H9 (cell line): ENCODE results near the gene KDM4E. TPM values are rescaled to one million over a fixed set of nuclear protein-coding genes. Genes with fewer than 3 reads are reported as not detected.

Source experiments
- DNase-seq: peaks from one replicate; pipeline ENCODE4 v3.0.0-alpha.2; 2017
- H2AFZ ChIP-seq: one replicate; pipeline ENCODE4 v1.6.1; 2013; ENCODE audit warnings: mild to moderate bottlenecking, low read length, control low read depth, moderate library complexity
- H2AK5ac ChIP-seq: 2 replicates; pipeline ENCODE4 v1.6.1; 2013; ENCODE audit warnings: low read length, control low read depth, mixed read lengths; ENCODE audit not compliant: insufficient read length
- H2BK120ac ChIP-seq: one replicate; pipeline ENCODE4 v1.6.1; 2013; ENCODE audit warnings: low read depth, mild to moderate bottlenecking, low read length, control low read depth, inconsistent platforms; ENCODE audit not compliant: poor library complexity, severe bottlenecking
- H2BK12ac ChIP-seq: 2 replicates; pipeline ENCODE4 v1.6.1; 2013; ENCODE audit warnings: low read length, control low read depth, mixed read lengths, low read depth; ENCODE audit not compliant: insufficient read length
- H2BK15ac ChIP-seq: 2 replicates; pipeline ENCODE4 v1.6.1; 2013; ENCODE audit warnings: low read depth, low read length, control low read depth
- H2BK20ac ChIP-seq: one replicate; pipeline ENCODE4 v1.6.1; 2013; ENCODE audit warnings: low read depth, mild to moderate bottlenecking, low read length, control low read depth, inconsistent platforms; ENCODE audit not compliant: poor library complexity, severe bottlenecking
- H2BK5ac ChIP-seq: 2 replicates; pipeline ENCODE4 v1.6.1; 2013; ENCODE audit warnings: low read length, control low read depth, mixed read lengths; ENCODE audit not compliant: insufficient read length
- H3K14ac ChIP-seq: 2 replicates; pipeline ENCODE4 v1.6.1; 2013; ENCODE audit warnings: low read length, control low read depth; ENCODE audit not compliant: insufficient read depth
- H3K18ac ChIP-seq: 2 replicates; pipeline ENCODE4 v1.6.1; 2013; ENCODE audit warnings: low read depth, mild to moderate bottlenecking, mixed read lengths, low read length, control low read depth; ENCODE audit not compliant: insufficient read length
- H3K23ac ChIP-seq: 2 replicates; pipeline ENCODE4 v1.6.1; 2013; ENCODE audit warnings: low read length, control low read depth, mixed read lengths, low read depth; ENCODE audit not compliant: insufficient read length
- H3K23me2 ChIP-seq: 2 replicates; pipeline ENCODE4 v1.6.1; 2013; ENCODE audit warnings: low read depth, mild to moderate bottlenecking, mixed read lengths, low read length, control low read depth; ENCODE audit not compliant: insufficient read length, poor library complexity, severe bottlenecking
- H3K27ac ChIP-seq: 2 replicates; pipeline ENCODE4 v1.5.1; 2013; ENCODE audit warnings: low read length, control low read depth, mixed read lengths, low read depth; ENCODE audit not compliant: insufficient read length
- H3K27me3 ChIP-seq: 2 replicates; pipeline ENCODE4 v1.6.1; 2013; ENCODE audit warnings: low read length, control low read depth, inconsistent platforms; ENCODE audit not compliant: insufficient read depth
- H3K4ac ChIP-seq: 2 replicates; pipeline ENCODE4 v1.6.1; 2013; ENCODE audit warnings: low read depth, mild to moderate bottlenecking, control low read depth, inconsistent platforms, low read length, moderate library complexity
- H3K4me1 ChIP-seq: 2 replicates; pipeline ENCODE4 v1.6.1; 2013; ENCODE audit warnings: low read length, control low read depth, inconsistent platforms; ENCODE audit not compliant: insufficient read depth
- H3K4me2 ChIP-seq: 2 replicates; pipeline ENCODE4 v1.6.1; 2013; ENCODE audit warnings: low read length, control low read depth, mixed read lengths; ENCODE audit not compliant: insufficient read length, insufficient read depth
- H3K56ac ChIP-seq: 2 replicates; pipeline ENCODE4 v1.6.1; 2013; ENCODE audit warnings: low read depth, mild to moderate bottlenecking, mixed read lengths, low read length, control low read depth; ENCODE audit not compliant: insufficient read length
- H3K79me1 ChIP-seq: 2 replicates; pipeline ENCODE4 v1.6.1; 2013; ENCODE audit warnings: low read depth, mild to moderate bottlenecking, moderate library complexity, low read length, control low read depth, inconsistent platforms; ENCODE audit not compliant: insufficient read depth, poor library complexity, severe bottlenecking
- H3K79me2 ChIP-seq: 2 replicates; pipeline ENCODE4 v1.6.1; 2013; ENCODE audit warnings: low read length, control low read depth, inconsistent platforms; ENCODE audit not compliant: insufficient read depth
- H3K9ac ChIP-seq: 2 replicates; pipeline ENCODE4 v1.6.1; 2013; ENCODE audit warnings: low read length, control low read depth, mixed read lengths; ENCODE audit not compliant: insufficient read length; ENCODE audit errors: extremely low read depth
- H3K9me3 ChIP-seq: one replicate; pipeline ENCODE4 v1.6.1; 2013; ENCODE audit warnings: low read depth, low read length, inconsistent platforms; ENCODE audit not compliant: control insufficient read depth
- H3T11ph ChIP-seq: one replicate; pipeline ENCODE4 v1.6.1; 2013; ENCODE audit warnings: mild to moderate bottlenecking, low read length, control low read depth, inconsistent platforms
- H4K20me1 ChIP-seq: one replicate; pipeline ENCODE4 v1.6.1; 2013; ENCODE audit not compliant: control insufficient read depth, insufficient read length, insufficient read depth
- H4K5ac ChIP-seq: 2 replicates; pipeline ENCODE4 v1.6.1; 2013; ENCODE audit warnings: low read depth, mild to moderate bottlenecking, mixed read lengths, low read length, control low read depth; ENCODE audit not compliant: insufficient read length
- H4K8ac ChIP-seq: replicated peaks from 2 replicates; pipeline ENCODE4 v1.6.1; 2013; ENCODE audit warnings: low read length, control low read depth, mixed read lengths, low read depth; ENCODE audit not compliant: insufficient read length
- H4K91ac ChIP-seq: 2 replicates; pipeline ENCODE4 v1.6.1; 2013; ENCODE audit warnings: low read depth, mild to moderate bottlenecking, moderate library complexity, mixed read lengths, low read length, control low read depth; ENCODE audit not compliant: insufficient read length
- H3K27ac Mint-ChIP-seq, 3 experiments: 2 replicates in 2 of 3; 3 replicates in 1 of 3; pipeline ENCODE4 v1.8.0; 2020 to 2021; ENCODE audit warnings: mixed read lengths in 3 of 3, mild to moderate bottlenecking in 1 of 3, moderate library complexity in 1 of 3
- H3K27me3 Mint-ChIP-seq: 2 replicates; pipeline ENCODE4 v1.8.0; 2021; ENCODE audit warnings: low read depth, mild to moderate bottlenecking, moderate library complexity, mixed read lengths
- H3K36me3 Mint-ChIP-seq, 3 experiments: 2 replicates in 2 of 3; 3 replicates in 1 of 3; pipeline ENCODE4 v1.8.0; 2020 to 2021; ENCODE audit warnings: low read depth in 3 of 3, mixed read lengths in 3 of 3; ENCODE audit not compliant: insufficient read depth in 1 of 3
- H3K4me1 Mint-ChIP-seq, 2 experiments: 2 replicates each; pipeline ENCODE4 v1.8.0; 2020; ENCODE audit warnings: mixed read lengths in 2 of 2
- H3K4me3 Mint-ChIP-seq, 2 experiments: 2 replicates in 1 of 2; 3 replicates in 1 of 2; pipeline ENCODE4 v1.8.0; 2020 to 2021; ENCODE audit warnings: mild to moderate bottlenecking in 2 of 2, mixed read lengths in 2 of 2, moderate library complexity in 1 of 2
- H3K9me3 Mint-ChIP-seq, 2 experiments: 2 replicates in 1 of 2; 3 replicates in 1 of 2; pipeline ENCODE4 v1.8.0; 2020; ENCODE audit warnings: mild to moderate bottlenecking in 2 of 2, mixed read lengths in 2 of 2, moderate library complexity in 1 of 2
- WGBS: extraction: QIAGEN DNeasy Blood & Tissue Kit; methylation state at CpG from one replicate; pipeline ENCODE4 v1.1.7; 2013; ENCODE audit warnings: missing lambda C conversion rate, low lambda C conversion rate, mixed read lengths; ENCODE audit not compliant: insufficient read length; ENCODE audit errors: extremely low coverage; 5-methylcytosine and 5-hydroxymethylcytosine counted together
- total RNA-seq: library from RNA; stranded (reverse); gene quantifications from 2 replicates; pipeline ENCODE4 v1.2.1, GENCODE V29; 2021
- TF ChIP-seq, protein P1 (sequence below): fragments of 200-600 bp; sonication (generic); conservative IDR thresholded peaks from 3 replicates; pipeline ENCODE4 v1.8.0; 2021; ENCODE audit warnings: antibody characterized with exemption, mild to moderate bottlenecking

The KDM4E gene
- total RNA-seq, 1 experiment from 2014 or later: not detected

DNA sequence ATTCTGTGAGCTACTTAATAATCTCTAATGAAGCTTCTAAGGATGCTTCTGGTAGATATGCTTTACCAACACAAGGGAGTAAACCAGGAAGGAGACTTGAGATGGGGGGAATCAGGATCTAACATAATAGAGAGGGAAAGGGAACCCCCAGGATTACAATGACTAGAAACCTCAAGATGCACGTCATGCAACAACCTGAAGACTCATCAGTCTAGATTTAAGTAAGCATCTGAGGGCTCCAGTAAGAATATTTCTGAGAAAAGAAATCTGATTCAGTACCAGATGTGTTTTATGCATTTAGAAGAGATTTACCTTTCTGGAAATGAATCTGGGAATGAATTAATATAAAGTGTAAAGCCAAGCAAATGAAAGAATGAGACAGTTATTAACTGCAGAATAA is 36.3 kb upstream of the KDM4E start:
- Histone ChIP-seq H2BK15ac (no peak overlapping the region), H3K4ac (no peak overlapping the region), H3K27me3 (no peaks in the 10 kb centered on the region), H4K5ac (no peak overlapping the region), H2BK20ac (no peak overlapping the region), H3K4me1 (no peaks in the 10 kb centered on the region), H3K14ac (no peak overlapping the region), H4K8ac (no peak overlapping the region), H3K4me2 (no peak overlapping the region), H3K18ac (no peak overlapping the region), H3K9ac (no peak overlapping the region), H3K23me2 (no peaks in the 10 kb centered on the region), H2BK120ac (no peak overlapping the region), H4K20me1 (no peaks in the 10 kb centered on the region), H3K9me3 (no peaks in the 10 kb centered on the region), H4K91ac (no peak overlapping the region), H2AFZ (no peak overlapping the region), H2BK5ac (no peak overlapping the region), H3K27ac (no peak overlapping the region), H3K79me2 (no peaks in the 10 kb centered on the region), H3K79me1 (no peaks in the 10 kb centered on the region), H2BK12ac (no peak overlapping the region), H3T11ph (no peak overlapping the region), H3K56ac (no peak overlapping the region), H3K23ac (no peak overlapping the region), H2AK5ac (no peak overlapping the region)
- TF ChIP-seq, protein P1, sequence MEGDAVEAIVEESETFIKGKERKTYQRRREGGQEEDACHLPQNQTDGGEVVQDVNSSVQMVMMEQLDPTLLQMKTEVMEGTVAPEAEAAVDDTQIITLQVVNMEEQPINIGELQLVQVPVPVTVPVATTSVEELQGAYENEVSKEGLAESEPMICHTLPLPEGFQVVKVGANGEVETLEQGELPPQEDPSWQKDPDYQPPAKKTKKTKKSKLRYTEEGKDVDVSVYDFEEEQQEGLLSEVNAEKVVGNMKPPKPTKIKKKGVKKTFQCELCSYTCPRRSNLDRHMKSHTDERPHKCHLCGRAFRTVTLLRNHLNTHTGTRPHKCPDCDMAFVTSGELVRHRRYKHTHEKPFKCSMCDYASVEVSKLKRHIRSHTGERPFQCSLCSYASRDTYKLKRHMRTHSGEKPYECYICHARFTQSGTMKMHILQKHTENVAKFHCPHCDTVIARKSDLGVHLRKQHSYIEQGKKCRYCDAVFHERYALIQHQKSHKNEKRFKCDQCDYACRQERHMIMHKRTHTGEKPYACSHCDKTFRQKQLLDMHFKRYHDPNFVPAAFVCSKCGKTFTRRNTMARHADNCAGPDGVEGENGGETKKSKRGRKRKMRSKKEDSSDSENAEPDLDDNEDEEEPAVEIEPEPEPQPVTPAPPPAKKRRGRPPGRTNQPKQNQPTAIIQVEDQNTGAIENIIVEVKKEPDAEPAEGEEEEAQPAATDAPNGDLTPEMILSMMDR: no peak
- H3K4me1 Mint-ChIP-seq: no peaks in the 10 kb centered on the region; a peak in 1 of 4 replicates
- H3K4me3 Mint-ChIP-seq: no peak overlapping the region
- no CpG with 5 or more reads among the region's 1 CpG for WGBS
- peaks cover 40% of the 10 kb centered on the region for H3K27me3 Mint-ChIP-seq
- H3K27ac Mint-ChIP-seq: no peak overlapping the region
- H3K9me3 Mint-ChIP-seq: peaks cover 0 to 3% of the 10 kb centered on the region in 2 experiments; a peak in 1 of 5 replicates
- DNase-seq: no peak
- H3K36me3 Mint-ChIP-seq: no peaks in the 10 kb centered on the region; a peak in 1 of 7 replicates
